NCI-H526 (cell line): Measurements from ENCODE around the gene FITM2.
"Not testable (repeated sequence)": the region's sequence is repeated elsewhere in the genome, so short reads cannot be mapped to it uniquely, and the experiment has no call there.

Experiments
- DNase-seq, 2 experiments: peaks; one replicate each; lab custom pipeline; 2025; lab: John Stamatoyannopoulos, UW

Gene FITM2

GRCh38 chr20:44331201-44331600, 20.2 kb upstream of the FITM2 start:
- DNase-seq = no peak

GRCh38 chr20:44328428-44328827, 17.4 kb upstream of the FITM2 start:
- DNase-seq = no peak

DNA sequence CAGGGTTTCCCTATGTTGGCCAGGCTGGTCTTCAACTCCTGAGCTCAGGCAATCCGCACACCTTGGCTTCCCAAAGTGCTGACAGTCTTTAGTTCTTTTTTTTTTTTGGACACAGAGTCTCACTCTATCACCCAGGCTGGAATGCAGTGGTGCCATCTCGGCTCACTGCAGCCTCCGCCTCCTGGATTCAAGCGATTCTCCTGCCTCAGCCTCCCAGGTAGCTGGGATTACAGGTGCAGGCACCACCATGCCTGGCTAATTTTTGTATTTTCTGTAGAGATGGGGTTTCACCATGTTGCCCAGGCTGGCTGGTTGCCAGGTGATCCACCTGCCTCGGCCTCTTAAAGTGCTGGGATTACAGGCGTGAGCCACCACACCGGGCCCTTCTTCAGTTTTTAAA, 16.7 kb upstream of the FITM2 start:
- DNase-seq = not testable (repeated sequence)

DNA sequence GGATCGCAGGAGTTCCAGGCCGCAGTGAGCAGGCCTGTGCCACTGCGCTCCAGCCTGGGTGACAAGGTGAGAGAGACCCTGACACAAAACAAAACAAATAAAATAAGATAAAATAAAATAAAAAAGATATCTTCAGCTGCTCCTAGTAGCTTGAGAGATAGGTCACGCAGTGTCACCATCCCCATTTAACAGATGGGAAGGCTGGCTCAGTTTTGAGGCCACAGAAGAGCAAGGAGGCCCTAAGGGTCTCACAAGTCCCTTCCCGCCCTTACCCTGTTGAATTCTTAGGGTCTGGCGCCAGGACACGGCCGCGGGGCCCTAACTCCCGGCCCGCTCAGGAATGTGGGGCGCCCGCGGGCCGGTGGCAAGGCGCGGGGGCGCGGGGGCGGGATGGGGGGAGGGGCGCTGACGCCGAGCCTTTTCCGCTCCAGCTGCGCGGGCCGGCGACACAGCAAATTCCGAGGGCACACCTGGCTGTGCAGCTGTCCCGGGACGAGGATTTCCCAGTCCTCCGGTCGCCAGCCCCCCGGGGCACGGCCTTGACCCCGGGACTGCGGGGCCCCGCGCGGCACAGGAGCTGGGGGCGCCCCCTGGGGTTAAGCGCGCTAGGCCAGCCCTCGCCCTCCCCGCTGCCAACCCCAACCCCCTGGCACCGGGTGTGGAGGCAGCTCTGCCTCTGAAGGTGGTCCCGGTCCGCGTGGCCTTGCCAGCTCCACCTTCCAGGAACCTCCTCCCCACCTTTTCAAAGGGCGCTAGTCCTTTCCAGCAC, 15.6 kb upstream of the FITM2 start:
- DNase-seq = no peak

GRCh38 chr20:44324343-44324742, 13.3 kb upstream of the FITM2 start:
- no peak for DNase-seq

- DNase-seq = no peak
Observed at GRCh38 chr20:44319839-44320422, 8.9 kb upstream of the FITM2 start.

GRCh38 chr20:44314870-44315269, 3.9 kb upstream of the FITM2 start:
- no peak for DNase-seq

- DNase-seq = no peak
Observed at GRCh38 chr20:44309763-44310663, 989 bp downstream of the FITM2 start.

GRCh38 chr20:44306927-44307326, 4.1 kb downstream of the FITM2 start:
- DNase-seq = no peak

DNA sequence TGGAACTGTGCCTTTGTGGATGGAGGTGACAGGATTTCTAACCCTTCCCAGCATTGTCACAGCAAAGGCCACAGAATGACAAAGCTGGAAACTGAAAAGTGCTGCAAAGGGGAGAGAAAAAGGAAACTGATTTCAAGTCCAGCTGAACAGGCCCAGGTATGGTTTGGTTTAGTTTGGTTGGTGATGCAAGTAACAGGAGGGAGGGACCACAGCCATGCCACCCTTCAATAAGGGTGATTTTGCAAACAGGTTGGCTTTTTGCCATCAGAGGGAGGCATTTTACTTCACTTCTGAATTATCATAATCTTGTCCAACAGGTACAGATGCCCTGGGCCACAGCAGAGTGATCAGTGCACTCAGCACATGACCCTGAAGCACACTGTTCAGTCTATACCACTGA, 6.6 kb downstream of the FITM2 start:
- DNase-seq = no peak

GRCh38 chr20:44302736-44303135, 8.3 kb downstream of the FITM2 start:
- DNase-seq = no peak

DNA sequence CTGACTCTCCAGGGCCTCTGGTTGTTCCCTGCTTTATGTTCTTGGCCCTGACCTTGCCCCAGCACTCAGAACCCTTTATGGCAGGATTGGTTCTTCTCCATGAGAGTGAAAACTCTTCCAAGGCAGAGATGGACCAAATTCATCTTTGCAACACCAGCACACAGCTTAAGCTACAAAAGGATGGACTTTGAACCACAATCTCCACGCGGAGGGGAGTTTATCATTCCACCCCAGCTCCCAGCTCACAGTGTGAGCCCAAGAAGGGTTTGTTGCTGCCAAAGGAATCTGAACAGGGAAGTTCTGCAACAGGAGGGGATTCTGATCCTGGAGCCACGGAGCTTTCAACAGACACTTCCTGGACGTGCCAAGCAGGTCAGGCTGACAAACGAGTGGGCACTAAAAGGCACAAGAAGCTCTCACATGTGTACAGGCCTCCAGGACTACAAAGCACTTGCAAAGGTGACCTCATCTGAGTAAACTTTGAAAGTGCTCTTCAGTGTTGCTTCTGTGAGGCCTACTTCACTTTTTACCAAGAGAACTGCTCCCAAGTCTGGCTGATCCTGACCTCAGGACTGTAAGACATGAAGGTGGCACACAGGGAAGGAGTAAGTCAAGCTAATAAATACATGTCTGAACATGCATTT, 8.9 kb downstream of the FITM2 start:
- DNase-seq = no peak

- DNase-seq = no peak
Observed at GRCh38 chr20:44301285-44301684, 9.7 kb downstream of the FITM2 start.

- DNase-seq = not testable (repeated sequence)
Observed at GRCh38 chr20:44299011-44299535, 11.9 kb downstream of the FITM2 start.

- DNase-seq = no peak
Observed at GRCh38 chr20:44297721-44298120, 13.3 kb downstream of the FITM2 start.

DNA sequence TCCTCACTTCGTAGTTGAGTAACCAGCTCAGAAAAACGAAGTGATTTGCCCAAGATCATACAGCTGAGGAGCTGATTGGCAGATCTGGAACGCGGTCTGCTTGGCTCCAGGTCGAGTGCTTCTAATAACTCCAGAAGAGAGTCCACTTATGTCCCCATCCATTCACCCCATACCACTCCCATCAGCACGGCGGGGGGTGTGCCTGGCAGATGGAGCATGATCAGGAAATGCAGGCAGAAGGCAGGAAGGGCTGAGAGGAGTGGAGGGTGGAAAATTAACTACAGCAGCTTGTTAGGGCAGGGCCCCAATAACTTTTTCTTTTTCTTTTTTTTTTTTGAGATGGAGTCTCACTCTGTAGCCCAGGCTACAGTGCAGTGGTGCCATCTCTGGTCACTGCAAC, 15.0 kb downstream of the FITM2 start:
- DNase-seq = no peak

- no peak for DNase-seq
Observed at GRCh38 chr20:44291754-44292153, 19.2 kb downstream of the FITM2 start.

- no peak for DNase-seq
Observed at GRCh38 chr20:44288252-44288651, 22.8 kb downstream of the FITM2 start.

DNA sequence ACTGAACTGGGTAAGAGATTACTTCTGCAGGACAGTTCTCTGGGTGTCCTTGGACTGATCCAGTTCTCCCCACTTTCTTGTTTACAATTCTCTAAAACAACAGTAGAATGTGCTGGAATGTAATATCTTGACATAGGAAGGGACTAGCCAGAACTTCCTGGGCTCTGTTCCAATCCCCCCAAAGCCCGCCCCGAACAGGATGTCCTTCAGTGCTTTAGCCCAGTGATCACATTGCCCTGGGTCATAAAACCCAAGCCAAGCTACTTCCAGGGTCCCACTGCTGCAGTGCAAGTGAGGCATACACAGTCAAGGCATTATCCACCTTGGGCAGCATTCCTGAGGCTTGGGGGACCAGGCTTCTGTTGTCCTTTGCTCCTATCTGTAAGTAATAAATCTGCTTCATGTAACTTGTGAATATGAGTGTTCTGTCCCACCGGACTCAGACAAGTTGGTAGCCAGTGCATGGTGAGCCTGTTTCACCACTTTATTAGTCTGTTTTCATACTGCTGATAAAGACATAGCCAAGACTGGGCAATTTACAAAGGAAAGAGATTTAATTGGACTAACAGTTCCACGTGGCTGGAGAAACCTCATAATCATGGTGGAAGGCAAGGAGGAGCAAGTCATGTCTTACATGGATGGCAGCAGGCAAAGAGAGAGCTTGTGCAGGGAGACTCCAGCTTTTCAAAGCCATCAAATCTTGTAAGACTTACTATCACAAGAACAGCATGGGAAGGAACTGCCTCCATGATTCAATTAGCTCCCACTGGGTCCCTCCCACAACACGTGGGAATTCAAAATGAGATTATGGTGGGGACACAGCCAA, 23.5 kb downstream of the FITM2 start:
- DNase-seq = no peak

DNA sequence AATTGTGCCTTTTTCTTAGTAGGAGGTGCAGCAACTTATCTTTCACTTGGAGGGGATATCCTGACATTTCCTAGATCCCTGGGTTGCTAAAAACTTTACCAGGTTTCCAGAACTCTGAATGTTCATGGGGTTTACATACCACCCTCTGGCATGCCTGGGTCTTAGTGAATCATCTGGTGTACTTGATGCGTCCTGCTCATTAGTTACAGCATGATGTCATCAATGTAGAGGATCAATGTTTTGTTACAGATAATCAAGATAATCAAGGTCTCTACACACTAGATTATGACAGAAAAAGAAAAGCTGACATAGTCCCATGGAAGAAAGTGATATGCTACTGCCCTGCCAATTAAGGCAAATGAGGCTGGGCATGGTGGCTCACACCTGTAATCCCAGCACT, 27.0 kb downstream of the FITM2 start:
- no peak for DNase-seq

GRCh38 chr20:44282192-44282591, 28.8 kb downstream of the FITM2 start:
- DNase-seq = no peak
